GM18508 (cell line): ENCODE measurements around the gene IL6.
"Not testable (repeated sequence)": the region's sequence is repeated elsewhere in the genome, so short reads cannot be mapped to it uniquely, and the experiment has no call there.

Experiments
- ATAC-seq: cut with Tn5 transposase; IDR thresholded peaks from one replicate; pipeline ENCODE4 v1.9.1; 2021; ENCODE audit warnings: moderate number of reproducible peaks; ENCODE audit not compliant: insufficient read depth, unreplicated experiment

The IL6 gene

DNA sequence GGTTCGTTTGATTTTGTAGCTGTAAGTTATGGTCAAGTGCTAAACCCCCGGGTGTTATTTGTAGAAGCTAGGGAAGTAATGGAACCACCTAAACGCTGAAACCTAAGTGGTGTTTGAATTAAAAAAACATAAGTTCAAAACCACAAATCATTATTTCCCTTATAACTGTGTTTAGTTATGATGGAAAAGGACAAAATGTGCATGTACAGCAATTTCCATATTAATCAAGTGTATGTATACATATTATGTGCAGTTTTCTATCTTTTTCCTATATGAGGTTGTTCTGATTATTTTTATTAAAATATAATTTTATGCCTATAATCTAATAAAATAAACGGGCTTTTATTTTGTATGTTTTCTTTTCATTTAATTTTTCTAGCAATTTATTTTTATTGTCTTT lies 45.9 kb downstream of the IL6 start:
- no peak for ATAC-seq

DNA sequence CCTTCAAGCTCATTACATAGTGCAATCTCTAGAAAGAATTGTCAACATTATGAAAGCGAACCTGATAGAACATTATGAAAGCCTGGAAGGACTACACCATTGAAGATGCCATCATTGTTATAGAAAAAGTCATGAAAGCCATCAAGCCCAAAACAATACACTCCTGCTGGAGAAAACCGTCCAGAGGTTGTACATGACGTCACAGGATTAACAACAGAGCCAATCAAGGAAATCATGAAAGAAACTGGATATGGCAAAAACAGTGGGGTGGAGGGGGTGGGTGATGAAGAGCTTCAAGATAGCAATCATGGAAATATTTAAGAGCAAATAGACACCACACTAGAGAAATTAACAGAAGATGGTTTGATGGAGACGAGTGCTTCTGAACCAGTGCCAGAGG lies 50.0 kb downstream of the IL6 start:
- no peak for ATAC-seq

DNA sequence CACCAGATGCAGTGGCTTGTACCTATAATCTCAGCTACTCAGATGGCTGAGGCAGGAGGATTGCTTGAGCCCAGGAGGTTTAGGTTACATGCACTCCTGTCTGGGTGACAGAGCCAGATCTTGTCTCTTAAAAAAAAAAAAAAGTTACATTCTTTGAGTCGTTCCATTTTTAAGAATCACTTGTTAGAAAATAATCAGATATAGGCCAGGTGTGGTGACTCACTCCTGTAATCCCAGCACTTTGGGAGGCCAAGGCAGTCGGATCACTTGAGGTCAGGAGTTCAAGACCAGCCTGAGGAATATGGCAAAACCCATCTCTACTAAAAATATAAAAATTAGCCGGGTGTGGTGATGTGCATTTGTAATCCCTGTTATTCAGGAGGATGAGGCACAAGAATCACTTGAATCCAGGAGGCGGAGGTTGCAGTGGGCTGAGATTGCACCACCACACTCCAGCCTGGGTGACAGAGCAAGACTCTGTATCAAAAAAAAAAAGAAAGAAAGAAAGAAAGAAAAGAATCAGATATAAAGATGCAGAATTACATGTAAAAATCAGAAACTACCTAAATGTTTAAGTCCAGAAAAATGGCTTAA lies 52.8 kb downstream of the IL6 start:
- ATAC-seq = not testable (repeated sequence)

DNA sequence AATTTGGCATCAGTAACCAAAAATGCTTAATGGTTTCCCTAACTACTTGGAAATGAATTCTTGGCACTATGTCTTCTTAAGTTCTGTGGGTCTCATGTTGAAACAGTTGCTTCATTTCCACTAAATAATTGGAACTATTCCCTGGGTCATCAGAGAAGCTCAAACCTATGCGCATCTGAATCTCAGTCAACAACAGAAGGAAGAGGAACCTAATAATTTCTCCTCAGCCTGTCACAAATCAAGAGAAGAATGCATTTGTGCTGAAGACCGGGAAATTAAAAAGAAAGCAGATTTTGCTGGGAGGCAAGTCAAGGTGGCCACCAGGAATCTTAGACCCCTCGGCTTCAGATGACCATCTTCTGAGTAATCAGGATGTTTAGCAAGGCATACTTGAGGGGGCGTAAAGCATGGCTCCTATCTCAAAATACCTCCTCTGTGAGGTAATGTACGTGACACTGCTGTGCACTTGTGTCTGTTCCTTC lies 54.3 kb downstream of the IL6 start:
- no peak for ATAC-seq
